ENCODE measurements around the gene H6PD.

The H6PD gene

DNA sequence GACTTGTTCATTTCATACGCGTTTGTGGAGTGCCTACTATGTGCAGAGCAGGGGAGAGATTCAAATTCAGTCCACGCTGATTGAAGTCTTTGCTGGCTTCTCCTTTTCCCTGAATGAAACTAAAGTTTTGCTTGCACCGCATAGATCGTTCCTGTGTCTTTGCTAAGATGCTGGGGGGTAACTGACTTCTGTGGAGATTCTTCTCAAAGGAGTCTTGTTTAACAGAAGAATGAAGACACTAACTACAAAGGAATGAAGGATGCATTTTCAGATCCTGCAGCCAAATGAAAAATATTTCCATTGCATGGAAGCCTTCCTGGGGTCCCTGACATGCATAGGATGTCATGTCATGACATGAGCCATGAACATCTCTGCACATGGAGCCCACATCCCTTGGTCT lies 26.9 kb upstream of the H6PD start:
- DNase-seq = no peak

GRCh38 chr1:9211291-9211811 lies 23.2 kb upstream of the H6PD start:
- DNase-seq = no peak

GRCh38 chr1:9212735-9213134 lies 21.8 kb upstream of the H6PD start:
- no peak for DNase-seq

- DNase-seq = no peak
Measured at GRCh38 chr1:9213956-9214355, 20.6 kb upstream of the H6PD start.

DNA sequence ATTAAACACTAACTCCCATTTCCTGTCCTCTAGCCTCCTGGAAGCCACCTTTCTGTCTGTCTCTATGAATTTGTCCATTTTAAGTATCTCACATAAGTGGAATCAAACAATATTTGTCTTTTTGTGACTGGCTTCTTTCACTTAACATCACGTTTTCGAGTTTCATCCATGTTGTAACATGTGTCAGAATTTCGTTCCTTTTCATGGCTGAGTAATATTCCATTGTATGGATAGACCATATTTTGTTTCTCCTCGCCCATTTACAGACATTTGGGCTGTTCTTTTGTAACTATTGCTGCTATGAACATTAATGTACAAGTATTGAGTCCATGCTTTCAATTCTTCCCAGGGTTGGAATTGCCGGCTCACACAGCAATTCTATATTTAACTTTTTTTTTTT lies 15.7 kb upstream of the H6PD start:
- DNase-seq = no peak

- DNase-seq = no peak
Measured at GRCh38 chr1:9222846-9223625, 11.5 kb upstream of the H6PD start.

- DNase-seq = no peak
Measured at GRCh38 chr1:9224664-9225410, 9.7 kb upstream of the H6PD start.

DNA sequence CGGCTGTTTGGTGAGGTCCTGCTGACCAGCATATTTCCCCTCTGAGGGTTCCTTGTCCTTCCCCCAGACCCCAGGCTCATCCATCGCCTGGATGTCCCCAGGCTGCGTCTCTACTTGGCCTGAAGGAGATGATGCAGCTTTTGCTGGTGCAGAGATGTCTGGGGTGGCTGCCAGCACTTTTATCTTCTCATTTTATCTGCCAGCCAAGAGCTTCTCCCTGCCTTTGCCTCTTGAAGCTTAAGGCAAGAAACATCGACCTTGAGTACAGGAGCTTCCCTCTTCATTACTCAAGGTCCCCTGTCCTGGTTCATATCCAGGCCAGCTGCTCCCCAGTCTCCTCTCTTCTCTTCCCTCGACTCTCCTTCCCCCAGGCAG lies 9.2 kb upstream of the H6PD start:
- DNase-seq = no peak

- no peak for DNase-seq
Measured at GRCh38 chr1:9228609-9229008, 6.0 kb upstream of the H6PD start.

GRCh38 chr1:9229549-9229948 lies 5.0 kb upstream of the H6PD start:
- no peak for DNase-seq

DNA sequence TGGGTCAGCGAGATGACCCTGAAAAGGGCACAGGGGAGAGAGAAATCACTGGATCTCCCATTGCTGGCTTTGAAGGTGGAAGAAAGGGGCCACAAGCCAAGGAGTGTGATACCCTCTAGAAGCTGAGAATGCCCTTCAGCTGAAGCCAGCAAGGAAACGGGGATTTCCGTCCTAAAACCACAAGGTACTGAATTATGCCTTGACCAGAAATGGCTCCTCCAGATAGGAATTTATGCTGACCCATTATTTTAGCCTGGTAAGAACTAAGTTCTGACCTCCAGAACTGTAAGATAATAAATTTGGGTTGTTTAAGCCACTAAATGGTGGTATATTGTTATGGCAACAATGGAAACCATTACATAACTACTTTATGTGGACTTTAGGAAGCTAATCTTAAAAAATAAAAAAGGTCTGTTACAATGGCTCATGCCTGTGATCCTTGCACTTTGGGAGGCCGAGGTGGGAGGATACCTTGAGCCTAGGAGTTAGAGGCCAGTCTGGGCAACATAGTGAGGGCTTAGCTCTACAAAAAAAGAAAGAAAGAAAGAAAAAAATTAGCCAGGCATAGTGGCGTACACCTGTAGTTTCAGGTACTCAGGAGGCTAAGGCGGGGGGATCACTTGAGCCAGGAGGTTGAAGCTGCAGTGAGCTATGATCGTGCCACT lies 3.6 kb upstream of the H6PD start:
- no peak for DNase-seq

- no peak for DNase-seq
Measured at GRCh38 chr1:9231648-9232332, 2.8 kb upstream of the H6PD start.

DNA sequence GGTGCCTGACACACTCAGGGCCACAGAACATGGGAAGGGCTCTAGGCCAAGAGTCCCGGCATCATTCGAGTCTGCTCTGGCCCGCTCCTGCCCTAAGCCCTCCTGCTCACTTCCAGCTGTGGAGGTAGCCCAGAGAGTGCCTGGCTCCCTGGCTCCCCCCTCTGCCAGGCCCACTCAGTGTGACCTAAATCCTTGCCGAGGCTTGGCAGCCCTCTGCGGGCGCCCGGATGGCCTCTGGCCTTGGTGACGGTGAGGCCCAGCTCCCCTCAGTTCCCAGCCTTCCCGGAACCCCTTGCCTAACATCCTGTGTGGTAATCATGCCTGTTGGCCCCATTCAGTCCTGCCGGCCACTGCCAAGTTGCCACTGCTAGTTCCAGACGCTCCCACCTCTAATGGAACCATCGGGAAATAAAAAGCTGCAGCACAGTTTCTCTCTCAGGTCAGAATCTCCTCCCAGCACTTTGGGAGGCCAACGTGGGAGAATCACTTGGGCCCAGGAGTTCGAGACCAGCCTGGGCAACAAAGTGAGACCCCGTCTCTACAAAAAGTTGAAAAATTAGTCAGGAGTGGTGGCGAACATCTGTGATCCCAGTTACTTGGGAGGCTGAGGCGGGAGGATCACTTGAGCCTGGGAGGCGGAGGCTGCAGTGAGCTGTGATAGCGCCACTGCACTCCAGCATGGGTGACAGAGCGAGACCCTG lies 1.2 kb upstream of the H6PD start:
- no peak for DNase-seq

DNA sequence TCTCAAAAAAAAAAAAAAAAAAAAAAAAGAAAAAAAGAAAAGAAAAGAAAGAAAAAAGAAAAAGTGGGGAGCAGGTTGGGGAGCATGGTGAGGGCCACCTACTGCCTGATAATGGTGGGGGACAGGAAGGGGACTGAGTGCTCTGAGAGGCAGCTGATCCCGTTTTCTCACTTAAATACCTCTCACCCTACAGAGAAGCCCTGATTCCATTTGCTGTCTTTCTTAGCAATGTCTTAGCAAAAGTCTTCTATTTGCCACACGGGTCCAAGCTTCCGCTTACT lies 692 bp upstream of the H6PD start:
- DNase-seq = no peak

GRCh38 chr1:9235096-9235459 lies 504 bp downstream of the H6PD start:
- no peak for DNase-seq

GRCh38 chr1:9235560-9235959 lies 986 bp downstream of the H6PD start:
- no peak for DNase-seq

GRCh38 chr1:9238134-9238533 lies 3.6 kb downstream of the H6PD start:
- DNase-seq = no peak

DNA sequence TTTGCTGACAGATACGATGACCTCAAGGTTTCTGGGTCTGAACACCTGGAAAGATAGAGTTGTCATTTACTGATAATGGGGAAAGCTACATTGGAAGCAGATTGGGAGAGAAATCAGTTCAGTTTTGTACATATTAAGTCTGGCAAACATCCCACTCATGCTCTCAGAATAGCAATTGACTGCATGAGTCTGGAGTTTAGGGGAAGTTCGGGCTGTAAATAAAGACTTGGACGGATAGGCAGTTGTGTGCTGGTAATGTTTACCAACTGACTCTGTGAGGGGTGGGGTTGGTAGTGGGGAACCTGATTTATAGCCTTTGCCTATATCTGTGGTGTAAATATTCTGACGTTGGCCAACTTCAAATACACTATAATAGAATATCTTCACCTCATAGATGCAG lies 4.0 kb downstream of the H6PD start:
- DNase-seq = no peak

DNA sequence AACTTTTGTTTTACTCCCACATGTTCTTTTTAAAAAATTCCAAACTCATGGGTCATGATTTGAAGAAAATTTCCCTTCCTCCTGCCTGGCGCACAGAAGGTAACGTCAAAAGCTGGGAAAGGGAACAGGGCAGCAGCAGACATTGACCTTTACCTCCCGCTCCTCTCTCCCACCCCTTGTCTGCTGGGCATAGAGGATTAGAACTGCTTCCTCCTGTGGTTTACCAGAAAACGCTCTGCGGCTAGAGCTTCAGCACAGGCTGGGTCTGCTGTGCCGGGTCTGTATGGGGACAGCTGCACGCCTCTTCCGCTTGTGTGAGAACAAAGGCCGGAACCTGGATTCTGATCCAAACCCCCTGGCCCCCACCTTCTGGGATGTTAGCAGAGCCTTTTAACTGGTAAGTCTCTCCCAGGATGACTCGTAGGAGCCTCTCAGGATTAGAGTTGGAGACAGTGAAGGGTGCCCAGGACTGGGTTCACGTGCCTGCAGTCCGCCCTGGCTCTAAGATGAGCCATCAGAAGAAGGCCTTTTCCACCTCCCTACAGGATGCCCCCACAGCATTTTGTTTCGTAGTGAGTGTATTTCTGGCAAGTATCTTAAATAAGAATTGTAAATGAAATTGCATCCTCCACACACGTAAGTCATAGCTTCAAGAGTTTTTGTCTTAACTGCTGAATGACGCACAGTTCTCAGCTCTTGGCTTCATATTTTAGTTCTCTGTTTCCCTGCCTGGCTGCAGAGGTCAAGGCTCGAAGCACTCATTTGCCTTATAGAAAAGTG lies 5.2 kb downstream of the H6PD start:
- DNase-seq = peak; percentile 76

DNA sequence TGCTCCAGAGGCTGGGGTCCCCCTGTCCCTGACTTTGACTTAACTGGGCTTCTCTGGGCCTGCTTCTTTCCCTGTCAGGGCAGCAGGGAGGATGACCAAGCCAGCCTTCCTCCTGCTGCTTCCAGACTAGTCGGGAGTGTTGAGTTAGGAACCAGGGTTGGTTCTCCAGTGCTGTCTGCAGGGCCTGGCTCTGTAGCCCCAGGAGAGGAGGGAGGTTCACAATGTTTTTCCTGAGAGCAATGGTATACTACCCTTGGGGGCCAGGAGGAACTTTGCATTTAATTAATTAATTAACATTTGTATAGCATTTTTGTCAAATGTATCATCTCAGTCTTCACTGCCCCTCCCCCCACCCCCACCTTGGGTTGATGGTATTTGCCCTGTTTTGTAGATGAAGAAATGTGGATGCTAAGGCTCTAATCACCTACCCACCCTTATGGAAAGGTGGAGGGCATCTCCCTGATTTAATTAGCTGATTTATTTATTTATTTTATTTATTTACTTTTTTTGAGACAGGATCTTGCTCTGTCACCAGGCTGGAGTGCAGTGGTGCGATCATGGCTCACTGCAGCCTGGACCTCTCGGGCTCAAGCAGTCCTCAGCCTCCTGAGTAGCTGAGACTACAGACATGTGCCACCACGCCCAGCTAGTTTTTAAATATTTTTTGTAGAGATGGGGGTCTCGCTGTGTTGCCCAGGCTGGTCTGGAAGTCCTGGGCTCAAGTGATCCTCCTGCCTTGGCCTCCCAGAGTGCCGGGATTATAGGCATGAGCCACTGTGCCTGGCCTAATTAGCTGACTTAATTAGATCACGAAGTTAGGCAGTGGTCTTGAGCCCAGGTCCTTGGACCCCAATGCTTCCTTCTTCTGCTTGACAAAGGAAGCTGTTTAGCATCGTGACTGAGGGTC lies 6.6 kb downstream of the H6PD start:
- no peak for DNase-seq

- DNase-seq = no peak
Measured at GRCh38 chr1:9241891-9242290, 7.3 kb downstream of the H6PD start.
